ENCODE results near the gene ATP2A3.

The ATP2A3 gene

DNA sequence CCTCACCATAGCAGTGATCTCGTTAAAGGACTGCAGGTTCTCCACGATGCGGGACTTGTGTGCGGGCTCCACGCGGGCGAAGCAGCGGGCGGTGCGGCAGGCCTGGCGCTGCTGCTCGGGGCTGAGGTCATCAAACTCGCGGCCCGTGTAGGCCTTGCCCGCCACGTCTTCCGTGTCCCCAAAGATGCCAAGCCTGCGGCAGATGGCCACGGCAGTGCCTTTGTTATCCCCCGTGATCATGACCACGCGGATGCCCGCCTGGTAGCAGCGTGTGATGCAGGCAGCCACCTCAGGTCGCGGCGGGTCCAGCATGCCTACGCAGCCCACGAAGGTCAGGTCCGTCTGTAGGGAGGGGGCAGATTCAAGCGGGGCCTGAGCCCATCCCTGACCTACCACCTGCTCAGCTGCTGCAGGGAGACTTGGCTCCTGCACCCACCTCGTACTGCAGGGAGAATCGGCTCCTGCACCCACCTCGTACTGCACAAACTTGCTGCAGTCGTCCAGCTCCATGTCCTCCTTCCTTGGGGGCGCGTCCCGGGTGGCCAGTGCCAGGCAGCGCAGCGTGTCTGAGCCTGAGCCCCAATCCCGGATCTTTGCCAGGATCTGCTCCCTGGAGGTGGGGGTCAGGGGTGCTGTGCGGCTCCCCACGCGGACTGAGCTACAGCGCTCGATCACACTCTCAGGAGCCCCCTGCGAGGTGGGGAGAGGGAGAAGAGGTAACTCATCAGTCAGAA, 23.1 kb downstream of the ATP2A3 start:
- H3K4me3 ChIP-seq (ENCODE audit: low read depth, low read length) = no peak overlapping the region
- no peak for DNase-seq (ENCODE audit: low read depth)

DNA sequence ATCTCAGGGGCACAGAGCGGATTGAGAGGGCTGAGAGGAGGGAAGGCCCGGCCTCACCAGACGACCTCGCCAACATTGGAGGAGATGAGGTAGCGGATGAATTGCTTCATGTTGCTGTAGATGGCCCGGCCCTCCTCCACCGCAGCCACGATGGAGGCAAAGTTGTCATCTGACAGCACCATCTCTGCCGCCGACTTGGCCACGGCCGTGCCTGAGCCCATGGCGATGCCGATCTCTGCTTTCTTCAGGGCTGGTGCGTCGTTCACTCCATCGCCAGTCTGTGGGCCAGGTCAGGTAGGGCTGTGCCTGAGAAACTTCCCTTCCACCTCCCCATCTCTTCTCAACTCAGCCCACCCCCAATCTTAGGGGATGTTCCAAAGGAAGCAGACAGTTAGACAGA, 26.9 kb downstream of the ATP2A3 start:
- no peak for DNase-seq (ENCODE audit: low read depth)
- no peak overlapping the region for H3K4me3 ChIP-seq (ENCODE audit: low read depth, low read length)

DNA sequence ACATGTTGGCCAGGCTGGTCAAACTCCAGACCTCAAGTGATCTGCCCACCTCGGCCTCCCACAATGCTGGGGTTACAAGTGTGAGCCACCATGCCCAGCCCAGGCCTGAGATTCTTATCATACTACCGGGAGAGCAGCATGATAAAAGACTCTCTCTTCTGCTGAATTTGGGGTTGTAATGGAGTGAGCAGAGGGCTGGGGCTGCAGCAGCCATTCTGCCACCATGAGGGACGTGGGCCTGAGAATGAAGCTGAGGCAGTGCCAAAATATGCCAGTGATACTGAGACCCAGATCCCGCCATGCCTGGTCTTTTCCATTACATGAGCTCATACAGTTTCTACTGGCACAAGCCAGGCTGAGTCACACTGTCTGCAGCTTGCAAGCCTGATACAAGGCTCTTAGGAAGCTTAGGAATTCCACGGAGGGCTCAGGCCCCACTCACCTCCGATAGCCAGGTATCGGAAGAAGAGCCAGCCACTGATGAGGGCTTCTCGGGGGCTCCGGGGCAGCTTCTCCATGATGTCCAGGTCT, 28.3 kb downstream of the ATP2A3 start:
- H3K4me3 ChIP-seq (ENCODE audit: low read depth, low read length) = no peak overlapping the region
- DNase-seq (ENCODE audit: low read depth) = no peak

DNA sequence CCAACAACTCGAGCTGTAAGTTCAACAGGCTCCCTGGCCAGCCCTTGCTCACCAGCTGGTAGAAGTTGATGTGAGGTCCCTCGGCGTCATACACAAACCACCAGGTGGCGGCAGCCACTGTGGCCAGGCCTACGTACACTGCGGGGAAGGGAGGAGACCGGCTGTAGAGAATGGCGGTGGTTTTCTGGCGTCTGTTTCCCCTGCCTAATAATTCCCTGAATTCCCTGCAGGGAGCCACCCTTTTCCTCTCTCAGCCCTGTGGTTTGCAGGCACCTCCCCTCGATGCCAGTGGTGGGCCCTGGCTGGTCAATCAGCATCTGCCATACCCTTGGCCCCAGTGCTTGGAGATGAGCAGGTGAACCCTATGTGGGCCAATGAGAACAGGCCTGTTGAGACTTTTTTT, 29.1 kb downstream of the ATP2A3 start:
- DNase-seq (ENCODE audit: low read depth) = peak; percentile 26

DNA sequence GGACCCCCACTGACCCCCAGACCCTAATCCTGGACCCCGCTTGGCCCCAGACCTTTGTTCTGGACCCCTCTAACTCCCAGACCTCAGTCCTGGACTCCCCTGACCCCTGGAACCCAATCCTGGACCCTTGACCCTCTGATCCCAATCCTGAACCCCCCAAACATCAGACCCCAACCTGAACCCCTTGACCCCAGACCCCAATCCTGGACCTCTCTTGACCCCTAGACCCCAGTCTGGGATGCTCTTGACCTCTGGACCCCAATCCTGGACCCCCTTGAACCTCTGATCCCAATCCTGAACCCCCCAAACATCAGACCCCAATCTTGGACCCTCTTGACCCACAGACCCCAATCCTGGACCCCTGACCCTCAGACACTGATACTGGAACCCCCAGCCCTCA, 34.5 kb downstream of the ATP2A3 start:
- no peak overlapping the region for H3K4me3 ChIP-seq (ENCODE audit: low read depth, low read length)
- no peak for DNase-seq (ENCODE audit: low read depth)

More for the DNA sequence above, 29.1 kb downstream of the ATP2A3 start:
- no peak overlapping the region for H3K4me3 ChIP-seq (ENCODE audit: low read depth, low read length)

DNA sequence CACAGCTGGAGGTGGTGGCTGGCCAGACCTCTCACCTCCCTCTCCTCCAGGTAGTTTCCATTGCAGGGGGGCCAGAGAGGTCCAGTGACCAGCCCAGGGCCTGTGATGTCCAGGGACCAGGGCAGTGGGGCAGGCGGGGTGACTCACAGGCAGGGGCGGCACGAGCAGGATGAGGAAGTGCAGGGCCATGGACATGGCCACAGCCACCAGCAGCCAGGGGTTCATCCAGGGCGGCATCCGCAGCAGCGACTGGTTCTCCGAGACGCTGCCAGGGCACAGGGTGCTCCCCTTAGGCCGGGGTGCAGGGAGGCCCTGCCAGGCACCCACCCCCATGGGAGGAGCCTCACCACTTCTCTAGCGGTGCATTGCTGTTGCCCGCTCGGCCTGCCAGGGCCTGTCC, 35.1 kb downstream of the ATP2A3 start:
- H3K4me3 ChIP-seq (ENCODE audit: low read depth, low read length) = no peak overlapping the region
- no peak for DNase-seq (ENCODE audit: low read depth)

DNA sequence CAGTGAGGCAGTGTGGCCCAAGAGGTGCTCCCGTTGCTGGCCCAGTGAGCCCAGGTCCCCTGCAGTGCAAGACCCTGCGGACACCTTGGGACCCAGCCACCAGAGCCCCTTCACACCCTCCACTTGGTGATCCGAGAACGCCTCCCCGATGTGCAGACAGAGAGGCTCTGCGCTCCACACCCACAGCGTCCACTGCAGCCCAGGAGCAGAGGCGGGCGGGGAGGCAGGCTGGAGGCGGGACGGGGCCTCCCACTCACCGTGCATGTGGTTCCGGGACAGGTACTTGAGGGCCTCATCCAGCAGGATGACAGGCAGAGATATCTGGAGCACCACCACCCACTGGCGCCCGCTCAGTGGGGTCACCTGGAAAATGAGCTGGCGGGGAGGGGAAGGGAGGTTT, 35.8 kb downstream of the ATP2A3 start:
- no peak overlapping the region for H3K4me3 ChIP-seq (ENCODE audit: low read depth, low read length)
- no peak for DNase-seq (ENCODE audit: low read depth)

DNA sequence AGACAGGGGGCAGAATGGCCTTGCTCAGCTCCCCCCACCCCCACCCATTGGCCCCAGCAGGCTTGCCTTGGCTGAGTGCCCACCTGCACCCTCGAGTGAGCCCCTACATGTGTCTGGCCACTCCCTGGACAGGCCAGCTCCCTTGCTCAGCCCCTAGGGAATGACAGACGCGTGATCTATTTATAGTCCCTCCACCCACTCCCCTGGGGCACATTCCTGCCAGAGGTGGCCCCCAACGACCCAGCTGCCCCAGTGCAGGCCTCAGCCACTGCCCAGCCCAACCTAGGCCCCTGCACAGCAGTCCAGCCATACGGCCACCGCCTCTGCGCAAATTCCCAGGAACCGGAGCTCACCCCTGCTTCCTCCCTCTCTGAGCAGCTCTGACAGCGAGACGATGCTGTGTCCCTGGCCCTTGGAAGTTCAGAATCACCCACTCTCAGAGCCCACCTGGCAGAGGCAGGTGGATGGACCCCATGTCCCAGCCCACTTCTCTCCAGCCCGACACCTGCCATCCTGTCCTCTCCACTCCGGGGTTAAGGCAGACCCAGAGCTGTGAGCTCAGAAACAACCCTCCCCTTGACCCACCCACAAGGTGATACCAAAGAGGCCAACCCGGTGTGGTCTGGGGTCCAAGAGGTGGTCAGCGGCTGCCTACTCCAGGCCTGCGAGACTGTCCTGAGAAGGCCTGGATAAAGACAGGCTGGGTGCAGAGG, 36.5 kb downstream of the ATP2A3 start:
- no peak for DNase-seq (ENCODE audit: low read depth)
- H3K4me3 ChIP-seq (ENCODE audit: low read depth, low read length) = no peak overlapping the region

DNA sequence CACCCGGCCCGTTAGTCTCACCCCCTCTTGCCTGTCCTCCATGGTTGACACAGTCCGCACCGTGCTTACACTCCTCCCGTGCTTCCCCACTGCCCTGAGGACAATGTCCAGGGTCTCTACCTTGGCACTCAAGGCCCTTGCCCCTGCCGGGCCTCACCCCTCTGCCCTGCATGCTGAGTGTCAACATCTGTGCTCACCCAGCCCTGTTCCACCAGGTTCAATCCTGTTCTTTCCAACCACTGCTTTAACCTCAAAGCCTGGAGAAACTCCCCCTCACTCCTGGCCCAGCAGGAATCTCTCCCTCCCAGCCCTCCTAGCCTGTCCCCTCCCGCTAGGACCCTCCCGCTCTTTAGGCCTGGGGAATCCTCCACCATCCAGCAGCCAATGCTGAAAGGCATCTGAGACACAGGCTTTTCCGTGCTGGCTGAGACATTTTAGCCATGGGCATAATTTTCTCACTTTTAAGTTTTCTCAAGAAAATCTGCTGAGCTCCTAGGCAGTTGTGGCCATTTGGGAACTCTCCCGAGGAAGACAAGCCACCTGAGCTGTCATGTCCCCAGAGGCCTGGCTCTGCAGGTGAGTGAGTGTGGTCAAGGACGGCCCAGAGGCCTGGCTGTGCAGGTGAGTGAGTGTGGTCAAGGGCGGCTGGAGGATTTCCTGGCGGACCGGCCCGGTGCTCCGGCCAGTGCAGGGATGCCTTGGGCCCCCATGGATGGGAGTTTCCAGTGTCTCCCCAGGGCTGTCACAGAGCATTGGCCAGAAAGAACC, 37.2 kb downstream of the ATP2A3 start:
- no peak for DNase-seq (ENCODE audit: low read depth)
- H3K4me3 ChIP-seq (ENCODE audit: low read depth, low read length) = no peak overlapping the region

DNA sequence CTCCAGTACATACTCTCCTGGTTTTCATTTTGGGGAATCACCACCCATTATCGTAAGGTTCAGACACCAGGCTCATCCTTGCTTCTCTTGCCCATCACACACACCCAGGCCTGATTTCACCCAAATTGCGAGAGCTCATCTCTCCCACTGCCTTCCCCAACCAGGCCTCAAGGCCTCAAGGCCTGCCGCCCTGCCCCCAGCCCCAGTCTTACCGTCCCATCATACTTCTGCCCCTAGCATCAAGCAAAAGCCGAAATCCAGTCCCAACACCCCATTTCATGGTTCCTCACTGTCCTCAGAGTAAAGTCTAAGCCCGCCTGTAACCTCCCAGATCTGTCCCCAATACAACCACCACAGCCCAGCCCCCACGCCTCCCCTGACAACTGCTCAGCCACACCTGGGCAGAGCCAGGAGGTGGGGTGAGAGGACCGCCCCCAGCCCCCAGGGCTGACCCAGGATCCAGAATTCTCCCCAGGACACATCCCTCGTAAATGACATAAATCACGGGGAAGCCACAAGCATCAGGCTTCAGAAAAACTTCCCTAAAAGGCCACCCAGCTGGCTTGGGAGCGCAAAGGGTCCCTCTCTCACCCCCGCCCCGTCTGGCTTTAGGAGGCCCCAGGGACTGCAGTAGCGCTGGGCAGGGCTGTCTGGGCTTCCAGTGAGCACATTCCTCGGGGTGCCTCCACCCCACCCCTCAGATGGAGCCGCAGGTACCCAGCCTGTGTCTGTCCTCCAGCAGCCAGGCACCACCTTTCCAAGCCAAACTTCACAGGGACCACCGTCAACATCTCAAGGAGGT, 38.4 kb downstream of the ATP2A3 start:
- DNase-seq (ENCODE audit: low read depth) = no peak
- no peak overlapping the region for H3K4me3 ChIP-seq (ENCODE audit: low read depth, low read length)

DNA sequence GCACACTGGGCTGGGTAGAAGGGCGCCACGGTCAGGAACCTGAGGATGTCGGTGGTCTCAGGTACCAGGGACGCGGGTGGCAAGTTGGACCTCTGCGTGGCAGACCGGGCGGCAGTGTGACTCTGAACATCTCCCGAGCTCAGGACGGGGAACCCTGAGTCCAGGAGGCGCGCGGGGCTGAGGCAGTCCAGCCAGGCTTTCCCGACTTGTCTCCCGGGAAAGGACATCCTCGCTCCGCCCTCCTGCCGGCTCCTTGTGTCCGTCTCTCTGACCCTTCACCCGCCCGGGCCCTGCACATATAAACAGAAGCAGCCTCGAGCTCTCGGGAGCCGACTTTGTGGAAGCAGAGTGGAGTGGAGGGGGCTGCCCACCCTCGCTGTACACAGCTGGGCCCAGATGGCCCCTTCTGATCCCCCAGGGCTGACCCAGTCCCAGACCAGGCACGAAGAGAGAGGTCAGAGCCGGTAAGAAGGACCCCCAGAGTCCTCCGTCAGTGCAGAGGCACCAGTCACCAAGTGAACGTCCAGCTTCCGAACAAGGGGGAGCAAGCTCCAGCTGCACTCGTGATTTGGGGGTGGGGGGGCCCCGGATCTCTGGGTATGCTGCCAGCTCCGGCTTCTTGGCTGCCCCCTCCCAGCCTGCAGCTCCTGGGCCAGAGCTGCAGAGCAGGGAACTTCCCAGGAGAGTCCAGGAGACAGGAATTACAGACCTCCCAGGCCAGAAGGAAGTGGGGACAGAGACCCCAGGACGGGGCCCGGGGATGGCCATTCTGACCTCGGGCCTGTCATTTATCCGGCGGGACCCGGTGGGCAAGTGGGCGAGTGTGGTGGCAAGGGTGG, 39.5 kb downstream of the ATP2A3 start:
- no peak for DNase-seq (ENCODE audit: low read depth)
- no peak overlapping the region for H3K4me3 ChIP-seq (ENCODE audit: low read depth, low read length)

DNA sequence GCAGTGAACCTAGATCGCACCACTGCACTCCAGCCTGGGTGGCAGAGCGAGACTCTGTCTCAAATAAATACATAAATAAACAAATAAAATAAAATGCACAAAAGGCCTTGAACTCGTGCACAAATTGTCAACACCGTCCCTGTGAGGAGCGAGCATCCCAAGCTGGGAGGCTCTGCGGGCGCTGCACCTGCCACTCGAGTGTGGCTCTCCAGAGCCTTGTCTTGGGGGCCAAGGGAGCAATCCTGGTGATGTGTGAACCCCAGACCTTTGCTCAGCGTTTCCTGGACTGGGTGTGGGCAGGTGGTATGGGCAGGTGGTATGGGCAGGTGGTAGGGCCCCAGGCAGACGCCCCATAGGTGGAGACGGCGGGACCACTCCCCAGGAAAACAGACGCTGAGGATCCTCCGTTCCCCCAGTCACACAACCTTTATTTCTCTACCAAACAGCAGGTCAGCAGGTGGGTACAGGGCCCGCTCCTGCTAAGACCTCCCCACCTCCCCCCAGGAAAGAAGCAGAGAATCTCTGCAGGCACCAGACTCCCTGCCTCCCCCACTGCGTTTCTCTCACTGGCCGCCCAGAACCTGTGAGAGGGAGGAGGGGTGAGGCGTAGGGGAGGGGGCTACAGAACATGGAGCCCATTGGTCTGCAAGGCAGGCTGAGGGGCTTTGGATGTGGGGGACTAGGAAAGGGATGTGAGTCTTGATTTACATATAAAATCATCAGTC, 40.6 kb downstream of the ATP2A3 start:
- H3K4me3 ChIP-seq (ENCODE audit: low read depth, low read length) = no peak overlapping the region
- DNase-seq (ENCODE audit: low read depth) = no peak

DNA sequence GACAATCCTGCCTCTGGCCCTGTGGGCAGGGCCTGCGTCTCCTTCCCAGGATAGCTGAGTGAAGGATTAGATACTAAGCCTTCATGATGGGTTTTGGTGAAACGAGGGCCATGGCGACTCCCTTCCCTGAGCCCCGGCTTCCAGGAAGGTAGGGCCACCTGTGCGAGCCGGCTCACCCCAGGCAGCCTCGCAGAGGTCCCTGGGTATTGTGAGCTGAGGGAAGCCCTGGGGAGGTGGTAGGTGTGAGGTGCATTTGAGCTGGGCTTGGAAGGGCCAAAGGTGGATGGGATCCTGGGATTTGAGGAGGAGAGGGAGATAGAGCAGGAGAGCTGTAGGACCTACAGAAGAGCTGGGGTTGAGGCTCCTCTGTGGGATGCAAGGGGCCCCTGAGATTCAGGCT, 41.5 kb downstream of the ATP2A3 start:
- DNase-seq (ENCODE audit: low read depth) = no peak
- H3K4me3 ChIP-seq (ENCODE audit: low read depth, low read length) = no peak overlapping the region

DNA sequence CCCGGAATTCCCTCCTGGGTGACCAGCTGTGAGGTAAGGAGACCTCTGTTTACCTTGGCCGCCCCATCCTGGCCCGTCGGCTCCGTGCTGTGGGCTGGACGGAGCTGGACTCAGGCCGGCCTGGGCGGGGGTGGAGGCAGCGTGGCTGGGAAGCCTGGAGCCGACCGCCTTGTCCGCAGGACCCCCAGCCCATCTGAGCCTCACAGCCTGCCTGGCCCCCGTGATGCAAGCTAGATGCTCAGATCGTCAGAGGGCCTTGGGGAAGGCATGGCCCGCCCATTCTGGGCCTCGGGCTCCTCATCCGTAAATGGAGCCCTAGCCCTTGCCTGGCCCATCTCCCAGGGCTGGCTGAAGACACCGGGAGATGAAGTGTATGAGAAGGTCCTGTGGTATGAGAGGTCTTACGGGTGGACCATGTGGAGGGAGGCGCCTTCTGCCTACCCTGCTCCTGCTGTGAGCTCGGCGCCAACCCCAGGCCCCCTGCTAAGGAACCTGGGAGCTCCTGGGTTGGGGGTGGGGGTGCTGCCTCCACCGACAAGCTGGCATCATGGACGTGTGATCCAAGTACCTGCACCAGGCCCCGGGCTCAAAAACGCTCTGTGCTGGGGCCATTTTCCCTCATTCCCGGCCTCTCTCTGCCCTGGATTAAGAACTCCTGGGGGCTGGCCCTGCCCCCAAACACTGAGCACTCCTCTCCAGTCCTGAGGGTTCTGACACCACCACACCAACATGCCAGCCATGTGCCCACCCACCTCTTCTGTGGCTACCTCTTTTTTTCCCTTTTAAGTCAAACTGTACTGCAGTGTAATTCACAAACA, 42.5 kb downstream of the ATP2A3 start:
- no peak for DNase-seq (ENCODE audit: low read depth)
- H3K4me3 ChIP-seq (ENCODE audit: low read depth, low read length) = no peak overlapping the region

DNA sequence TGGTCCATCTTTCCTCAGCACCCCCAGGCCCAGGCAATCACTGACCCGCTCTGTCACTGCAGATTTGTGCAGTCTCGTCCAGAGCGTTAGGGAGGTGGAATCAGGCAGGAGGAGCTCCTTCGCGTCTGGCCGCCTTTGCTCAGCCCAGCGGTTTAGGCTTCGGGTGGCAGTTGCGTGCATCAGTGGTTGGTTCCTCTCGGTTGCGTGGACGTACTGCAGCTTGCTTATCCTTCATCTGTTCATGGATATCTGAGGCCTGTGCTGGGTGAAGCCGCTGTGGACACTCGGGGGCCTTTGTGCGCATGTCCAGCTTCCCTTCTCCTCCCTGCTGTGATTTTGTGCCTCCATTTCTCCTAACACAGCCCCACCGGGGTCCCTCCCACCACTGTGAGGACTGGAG, 43.2 kb downstream of the ATP2A3 start:
- no peak overlapping the region for H3K4me3 ChIP-seq (ENCODE audit: low read depth, low read length)
- no peak for DNase-seq (ENCODE audit: low read depth)

DNA sequence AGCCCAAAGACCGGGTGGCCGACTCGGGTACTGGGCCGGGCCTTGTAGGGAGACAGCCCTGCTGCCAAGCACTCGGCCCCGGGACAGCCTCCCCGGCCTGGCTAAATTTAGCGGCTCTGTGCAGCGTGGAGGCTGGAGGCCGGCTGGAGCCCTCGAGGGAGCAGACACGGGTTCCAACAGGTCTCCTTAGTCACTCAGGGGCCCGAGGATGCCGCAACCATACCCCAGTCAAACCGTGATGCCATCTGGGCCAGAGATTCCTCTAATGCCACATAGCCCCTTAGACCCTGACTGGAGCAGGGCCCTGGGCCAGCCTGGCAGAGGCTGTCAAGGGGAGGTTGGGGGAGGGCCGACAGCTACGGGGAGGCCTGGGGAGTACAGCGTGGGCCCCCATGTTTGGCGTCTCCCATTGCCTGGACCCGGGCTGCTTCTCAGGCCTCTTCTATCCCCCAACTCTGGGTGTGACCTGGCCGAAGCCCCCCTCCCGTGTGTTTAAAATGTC, 45.1 kb downstream of the ATP2A3 start:
- DNase-seq (ENCODE audit: low read depth) = no peak
- no peak overlapping the region for H3K4me3 ChIP-seq (ENCODE audit: low read depth, low read length)

Measured in skeletal muscle cell (primary cell).